WI38 (cell line): ENCODE measurements around the gene CELF4.

Source experiments
- H3K4me3 ChIP-seq: 2 replicates; pipeline ENCODE4 v1.5.1; 2011; ENCODE audit warnings: low read depth, mild to moderate bottlenecking, control low read depth, low read length
- TF ChIP-seq, protein P1 (sequence below): IDR thresholded peaks from 2 replicates; pipeline ENCODE4 v1.5.1; 2012; ENCODE audit warnings: low read depth, mild to moderate bottlenecking, control low read depth, low read length

The CELF4 gene

GRCh38 chr18:37304012-37304680 lies 261.5 kb downstream of the CELF4 start:
- TF ChIP-seq, protein P1, sequence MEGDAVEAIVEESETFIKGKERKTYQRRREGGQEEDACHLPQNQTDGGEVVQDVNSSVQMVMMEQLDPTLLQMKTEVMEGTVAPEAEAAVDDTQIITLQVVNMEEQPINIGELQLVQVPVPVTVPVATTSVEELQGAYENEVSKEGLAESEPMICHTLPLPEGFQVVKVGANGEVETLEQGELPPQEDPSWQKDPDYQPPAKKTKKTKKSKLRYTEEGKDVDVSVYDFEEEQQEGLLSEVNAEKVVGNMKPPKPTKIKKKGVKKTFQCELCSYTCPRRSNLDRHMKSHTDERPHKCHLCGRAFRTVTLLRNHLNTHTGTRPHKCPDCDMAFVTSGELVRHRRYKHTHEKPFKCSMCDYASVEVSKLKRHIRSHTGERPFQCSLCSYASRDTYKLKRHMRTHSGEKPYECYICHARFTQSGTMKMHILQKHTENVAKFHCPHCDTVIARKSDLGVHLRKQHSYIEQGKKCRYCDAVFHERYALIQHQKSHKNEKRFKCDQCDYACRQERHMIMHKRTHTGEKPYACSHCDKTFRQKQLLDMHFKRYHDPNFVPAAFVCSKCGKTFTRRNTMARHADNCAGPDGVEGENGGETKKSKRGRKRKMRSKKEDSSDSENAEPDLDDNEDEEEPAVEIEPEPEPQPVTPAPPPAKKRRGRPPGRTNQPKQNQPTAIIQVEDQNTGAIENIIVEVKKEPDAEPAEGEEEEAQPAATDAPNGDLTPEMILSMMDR, result no peak
- no peak overlapping the region for H3K4me3 ChIP-seq

DNA sequence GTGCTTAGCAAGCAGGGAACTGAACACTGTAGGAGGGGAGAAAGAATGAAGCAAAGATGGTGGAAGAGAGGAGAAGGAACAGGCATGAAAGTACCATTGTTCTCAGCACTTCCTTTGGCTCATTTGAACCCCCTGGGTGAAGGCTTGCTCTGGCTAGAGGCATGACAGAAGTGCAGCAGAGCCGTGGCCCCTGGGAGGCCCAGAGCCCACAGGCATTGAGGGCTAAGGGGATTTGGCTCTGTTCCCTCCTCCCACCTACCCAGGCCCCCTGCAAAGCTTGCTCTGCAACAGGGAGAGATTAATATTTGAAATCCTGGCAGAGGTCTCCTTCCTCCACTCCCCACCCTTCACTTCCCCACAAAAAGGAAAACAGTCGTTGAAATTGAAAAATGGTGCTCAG lies 262.6 kb downstream of the CELF4 start:
- TF ChIP-seq, protein P1, result no peak

DNA sequence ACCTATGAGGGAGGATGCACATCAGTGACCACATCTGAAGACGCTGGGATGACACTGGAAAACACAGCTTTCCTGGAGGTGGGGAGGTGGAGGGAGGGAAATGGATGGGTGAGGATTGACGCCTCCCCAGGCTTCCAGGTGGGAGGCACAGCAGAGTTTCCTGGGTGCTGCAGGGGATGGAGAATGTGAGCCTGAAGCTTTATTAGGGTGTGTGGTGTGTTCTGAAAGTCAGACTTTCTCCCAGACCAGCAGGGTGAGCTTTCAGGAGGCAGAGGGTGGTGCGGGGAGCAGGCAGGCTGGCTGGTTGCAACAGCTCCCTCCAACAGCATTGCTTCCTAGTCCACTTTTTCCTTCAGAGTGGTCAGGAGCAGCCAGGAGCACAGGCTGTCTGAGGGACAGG lies 263.1 kb downstream of the CELF4 start:
- H3K4me3 ChIP-seq, result no peak overlapping the region
- TF ChIP-seq, protein P1, result no peak

More for the DNA sequence above, 262.6 kb downstream of the CELF4 start:
- H3K4me3 ChIP-seq, result no peak overlapping the region

GRCh38 chr18:37299471-37300304 lies 265.9 kb downstream of the CELF4 start:
- TF ChIP-seq, protein P1, result no peak
- H3K4me3 ChIP-seq, result no peak overlapping the region

GRCh38 chr18:37298816-37299215 lies 266.8 kb downstream of the CELF4 start:
- TF ChIP-seq, protein P1, result no peak

GRCh38 chr18:37297106-37297505 lies 268.5 kb downstream of the CELF4 start:
- no peak overlapping the region for H3K4me3 ChIP-seq
- TF ChIP-seq, protein P1, result no peak

More at GRCh38 chr18:37298816-37299215, 266.8 kb downstream of the CELF4 start:
- no peak overlapping the region for H3K4me3 ChIP-seq

DNA sequence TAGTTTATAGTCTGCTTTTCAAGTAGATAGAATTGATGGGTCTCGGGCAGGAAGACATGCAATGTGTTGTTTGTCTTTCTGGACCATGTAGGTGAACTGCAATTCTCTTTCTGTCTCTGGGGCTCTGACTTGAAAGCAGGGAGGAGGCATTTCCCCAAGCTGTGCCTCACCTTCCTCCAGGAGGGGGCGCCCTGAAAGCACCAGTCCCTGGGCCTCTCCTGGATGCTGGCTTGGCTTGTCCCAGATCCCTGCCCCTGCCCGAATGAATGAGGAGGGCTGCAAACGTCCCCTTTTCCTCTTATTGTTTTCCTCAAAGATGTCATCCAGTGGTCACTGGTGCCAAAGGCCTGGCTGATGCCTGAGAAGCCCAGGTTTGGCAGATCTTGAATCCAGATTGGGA lies 270.6 kb downstream of the CELF4 start:
- no peak overlapping the region for H3K4me3 ChIP-seq
- TF ChIP-seq, protein P1, result peak; percentile 30; the same call in 1 of the 2 replicates
